HUDEP-2 (cell line): ENCODE results near the gene UQCRC2.
"Not testable (repeated sequence)": the region's sequence is repeated elsewhere in the genome, so short reads cannot be mapped to it uniquely, and the experiment has no call there.

Experiments used
- DNase-seq, 76 experiments: peaks; one replicate each; lab custom pipeline; 2025; ENCODE audit not compliant: unreplicated experiment in 76 of 76; lab: John Stamatoyannopoulos, UW

Gene UQCRC2

GRCh38 chr16:21980032-21980431, 26.9 kb downstream of the UQCRC2 start:
- no peak for DNase-seq

- DNase-seq: no peak
Observed at GRCh38 chr16:21982108-21982507, 28.9 kb downstream of the UQCRC2 start.

- no peak for DNase-seq
Observed at GRCh38 chr16:21984062-21984461, 30.9 kb downstream of the UQCRC2 start.

GRCh38 chr16:21985524-21985923, 32.4 kb downstream of the UQCRC2 start:
- DNase-seq: no peak

GRCh38 chr16:21986692-21987246, 33.6 kb downstream of the UQCRC2 start:
- no peak for DNase-seq

- no peak for DNase-seq
Observed at GRCh38 chr16:21987498-21987897, 34.3 kb downstream of the UQCRC2 start.

- no peak for DNase-seq
Observed at GRCh38 chr16:21989133-21989532, 36.0 kb downstream of the UQCRC2 start.

- DNase-seq: no peak
Observed at GRCh38 chr16:21989751-21990150, 36.6 kb downstream of the UQCRC2 start.

- DNase-seq: no peak
Observed at GRCh38 chr16:21990381-21990944, 37.3 kb downstream of the UQCRC2 start.

- no peak for DNase-seq
Observed at GRCh38 chr16:21991621-21992020, 38.5 kb downstream of the UQCRC2 start.

- no peak for DNase-seq
Observed at GRCh38 chr16:21994856-21995465, 41.8 kb downstream of the UQCRC2 start.

GRCh38 chr16:21996923-21997696, 43.9 kb downstream of the UQCRC2 start:
- no peak for DNase-seq

GRCh38 chr16:21997697-21998480, 44.7 kb downstream of the UQCRC2 start:
- DNase-seq: no peak

- DNase-seq: no peak
Observed at GRCh38 chr16:22001591-22001990, 48.4 kb downstream of the UQCRC2 start.

GRCh38 chr16:22002047-22002446, 48.9 kb downstream of the UQCRC2 start:
- DNase-seq: not testable (repeated sequence)

- no peak for DNase-seq
Observed at GRCh38 chr16:22003195-22003594, 50.0 kb downstream of the UQCRC2 start.

GRCh38 chr16:22004341-22004740, 51.2 kb downstream of the UQCRC2 start:
- no peak for DNase-seq

GRCh38 chr16:22005746-22006145, 52.6 kb downstream of the UQCRC2 start:
- no peak for DNase-seq

- no peak for DNase-seq
Observed at GRCh38 chr16:22006636-22007035, 53.5 kb downstream of the UQCRC2 start.

- no peak for DNase-seq
Observed at GRCh38 chr16:22007159-22007508, 54.0 kb downstream of the UQCRC2 start.
